RWPE1 (cell line): ENCODE results near the gene IFNA8.
"Not testable (repeated sequence)": the region's sequence is repeated elsewhere in the genome, so short reads cannot be mapped to it uniquely, and the experiment has no call there.

ENCODE experiments used
- CTCF ChIA-PET: fragments of 350-600 bp; sonication (Branson Sonifier 250); formaldehyde crosslinking; extraction: SDS; loops from one replicate; lab custom pipeline; 2021; lab: Yijun Ruan, JAX
- POLR2A ChIA-PET: fragments of 400-600 bp; formaldehyde crosslinking; extraction: SDS; loops from one replicate; lab custom pipeline; 2020; ENCODE audit warnings: antibody characterized with exemption; ENCODE audit not compliant: low non-redundant PET; lab: Yijun Ruan, JAX
- DNase-seq: peaks from one replicate; pipeline ENCODE4 v3.0.0; 2012; ENCODE audit warnings: low spot score
- H3K27ac ChIP-seq: fragments of 450-650 bp; 2 replicates; pipeline ENCODE4 v1.5.1; 2017
- TF ChIP-seq, protein P1 (sequence below): fragments of 450-650 bp; conservative IDR thresholded peaks from 2 replicates; pipeline ENCODE4 v1.5.1; 2017; ENCODE audit warnings: low read depth, mild to moderate bottlenecking

IFNA8 gene

DNA sequence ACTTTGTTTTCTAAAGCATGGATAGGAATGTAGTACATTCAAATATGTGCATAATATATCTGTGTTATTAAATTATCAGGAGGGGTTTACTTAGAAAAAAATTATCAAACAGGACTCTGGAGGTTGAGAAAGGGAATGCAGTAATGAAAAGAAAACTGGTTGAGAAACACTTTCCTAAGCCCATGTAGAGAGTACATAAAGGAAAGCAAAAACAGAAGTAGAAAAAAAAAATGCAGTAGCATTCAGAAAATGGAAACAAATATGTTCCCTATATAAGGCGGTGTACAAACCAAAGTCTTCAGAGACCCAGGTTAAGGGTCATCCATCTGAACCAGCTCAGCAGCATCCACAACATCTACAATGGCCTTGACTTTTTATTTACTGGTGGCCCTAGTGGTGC is at the start of gene IFNA8:
Gene IFNA8 (plus strand): TSS at position 301 of the 400 bp plus-strand sequence. CDS start 60 bp downstream, at position 361.
- CTCF ChIA-PET, result no interaction called here
- POLR2A ChIA-PET, result no interaction called here
- no peak for DNase-seq
- TF ChIP-seq, protein P1, sequence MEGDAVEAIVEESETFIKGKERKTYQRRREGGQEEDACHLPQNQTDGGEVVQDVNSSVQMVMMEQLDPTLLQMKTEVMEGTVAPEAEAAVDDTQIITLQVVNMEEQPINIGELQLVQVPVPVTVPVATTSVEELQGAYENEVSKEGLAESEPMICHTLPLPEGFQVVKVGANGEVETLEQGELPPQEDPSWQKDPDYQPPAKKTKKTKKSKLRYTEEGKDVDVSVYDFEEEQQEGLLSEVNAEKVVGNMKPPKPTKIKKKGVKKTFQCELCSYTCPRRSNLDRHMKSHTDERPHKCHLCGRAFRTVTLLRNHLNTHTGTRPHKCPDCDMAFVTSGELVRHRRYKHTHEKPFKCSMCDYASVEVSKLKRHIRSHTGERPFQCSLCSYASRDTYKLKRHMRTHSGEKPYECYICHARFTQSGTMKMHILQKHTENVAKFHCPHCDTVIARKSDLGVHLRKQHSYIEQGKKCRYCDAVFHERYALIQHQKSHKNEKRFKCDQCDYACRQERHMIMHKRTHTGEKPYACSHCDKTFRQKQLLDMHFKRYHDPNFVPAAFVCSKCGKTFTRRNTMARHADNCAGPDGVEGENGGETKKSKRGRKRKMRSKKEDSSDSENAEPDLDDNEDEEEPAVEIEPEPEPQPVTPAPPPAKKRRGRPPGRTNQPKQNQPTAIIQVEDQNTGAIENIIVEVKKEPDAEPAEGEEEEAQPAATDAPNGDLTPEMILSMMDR, result no peak
- H3K27ac ChIP-seq, result no peak within 1 kb of the TSS

- POLR2A ChIA-PET, result no interaction called here
- TF ChIP-seq, protein P1, result no peak
- DNase-seq, result no peak
- H3K27ac ChIP-seq, result no peak overlapping the region
- CTCF ChIA-PET, result no interaction called here
These were observed 46.6 kb upstream of the IFNA8 start for GRCh38 chr9:21362287-21362686.

DNA sequence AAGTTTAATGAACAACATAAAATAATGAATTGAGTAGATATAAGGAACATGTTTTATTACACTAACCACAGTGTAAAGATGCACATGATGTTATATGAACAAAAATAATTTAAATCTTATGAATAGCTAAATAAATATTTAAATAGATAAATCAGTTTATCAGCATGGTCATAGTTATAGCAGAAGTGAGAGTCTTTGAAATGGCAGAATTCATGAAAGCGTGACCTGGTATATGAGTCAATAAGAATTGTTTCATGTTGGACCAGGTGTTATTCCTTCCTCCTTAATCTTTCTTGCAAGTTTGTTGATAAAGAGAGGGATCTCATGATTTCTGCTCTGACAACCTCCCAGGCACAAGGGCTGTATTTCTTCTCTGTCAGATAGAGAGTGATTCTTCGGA is 41.7 kb upstream of the IFNA8 start:
- H3K27ac ChIP-seq, POLR2A ChIA-PET, CTCF ChIA-PET, DNase-seq: not testable (repeated sequence)

- ChIA-PET POLR2A (no interaction called here), CTCF (no interaction called here)
- DNase-seq, result no peak
- no peak within 1 kb of the TSS for H3K27ac ChIP-seq
- TF ChIP-seq, protein P1, result no peak
These were observed 41.0 kb upstream of the IFNA8 start, which contains the start of gene IFNA13 for GRCh38 chr9:21367957-21368356. Gene IFNA13, minus strand, starts transcription at chr9:21368057. Its CDS starts 47 bp downstream, at chr9:21368010.

DNA sequence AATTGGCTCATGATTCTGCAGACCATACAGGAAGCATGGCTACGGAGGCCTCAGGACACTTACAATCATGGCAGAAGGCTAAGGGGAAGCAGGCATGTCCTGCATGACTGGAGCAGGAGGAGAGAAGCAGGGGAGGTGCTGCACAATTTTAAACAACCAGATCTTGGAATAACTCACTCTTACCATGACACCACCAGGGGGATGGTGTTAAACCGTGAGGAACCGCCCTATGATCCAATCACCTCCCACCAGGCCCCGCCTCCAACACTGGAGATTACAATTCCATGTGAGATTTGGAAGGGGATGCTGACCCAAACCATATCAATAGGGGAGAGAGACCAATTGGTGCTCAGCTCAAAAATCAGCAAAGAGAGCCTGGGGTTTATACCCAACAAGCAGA is 37.5 kb upstream of the IFNA8 start:
- CTCF ChIA-PET, POLR2A ChIA-PET, DNase-seq, H3K27ac ChIP-seq: not testable (repeated sequence)

DNA sequence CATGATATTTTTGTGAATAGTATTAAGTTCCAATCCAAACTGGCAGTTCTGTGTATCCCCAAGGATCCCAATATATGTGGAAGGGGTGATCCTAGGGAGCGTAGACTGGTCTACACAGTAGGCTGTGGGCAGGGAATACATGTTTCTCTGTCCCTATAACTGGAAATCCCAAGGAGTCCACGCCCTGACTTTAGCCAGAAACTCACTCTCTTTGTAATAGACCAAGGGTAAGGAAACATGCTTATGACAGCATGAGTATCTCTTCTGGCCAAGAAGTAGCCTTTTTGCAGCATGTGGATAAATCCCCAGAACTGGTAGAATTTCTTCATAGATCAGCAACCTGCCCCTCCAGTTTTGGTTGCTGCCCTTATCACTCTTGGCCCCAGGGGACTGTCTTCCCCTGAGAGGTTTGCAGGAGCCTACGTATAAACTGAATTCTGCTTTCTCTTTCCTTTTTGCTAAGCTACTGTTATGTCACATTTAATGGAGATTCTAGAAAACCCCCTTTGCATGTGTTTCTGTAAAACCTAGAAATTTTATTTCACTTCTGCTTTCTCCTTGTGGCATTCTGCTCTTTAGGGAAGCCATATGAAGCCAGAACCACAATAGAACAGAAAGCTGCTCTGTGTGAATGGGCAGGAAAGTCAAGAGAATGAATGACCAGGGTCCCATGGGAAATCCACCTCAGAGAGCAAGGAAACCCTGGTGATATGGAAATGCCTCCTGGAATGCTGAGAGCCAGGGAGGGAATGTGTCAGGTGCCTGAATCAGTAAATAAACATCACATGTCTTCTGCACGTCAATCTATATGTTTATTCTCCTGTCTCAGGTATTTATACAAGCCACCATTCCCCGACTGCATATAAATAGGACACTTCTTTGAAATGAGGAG is 27.2 kb upstream of the IFNA8 start:
- CTCF ChIA-PET, result no interaction called here
- TF ChIP-seq, protein P1, result no peak
- POLR2A ChIA-PET, result no interaction called here
- no peak for DNase-seq
- H3K27ac ChIP-seq, result no peak overlapping the region

DNA sequence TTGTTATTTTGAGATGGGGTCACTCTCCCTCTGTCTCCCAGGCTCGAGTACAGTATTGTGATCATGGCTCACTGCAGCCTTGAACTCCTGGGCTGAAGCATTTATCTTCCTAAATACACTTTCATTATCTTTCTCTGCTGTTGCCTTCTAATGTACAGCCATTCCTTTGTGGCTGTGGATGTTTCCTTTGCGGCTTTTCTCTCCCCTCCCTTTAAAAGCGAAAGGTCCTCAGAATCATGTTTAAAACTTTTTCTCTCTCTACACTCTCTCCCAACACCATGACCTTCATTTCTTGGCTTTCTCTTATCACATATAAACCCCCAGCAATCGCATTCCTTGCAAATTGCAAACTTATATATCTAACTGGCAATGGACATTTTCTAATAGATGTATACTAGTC is 25.3 kb upstream of the IFNA8 start:
- TF ChIP-seq, protein P1, result no peak
- DNase-seq, result no peak
- no peak overlapping the region for H3K27ac ChIP-seq
- CTCF ChIA-PET, result no interaction called here
- POLR2A ChIA-PET, result no interaction called here
